ENCODE measurements around the gene SLC44A4. TPM values are rescaled to one million over a fixed set of nuclear protein-coding genes. Genes with fewer than 3 reads are reported as not detected.
"Not testable (repeated sequence)": the region's sequence is repeated elsewhere in the genome, so short reads cannot be mapped to it uniquely, and the experiment has no call there.

Gene SLC44A4
- total and polyA plus RNA-seq, 7 donors, result 0.03 to 0.24 (median 0.14) TPM; not detected in 2

GRCh38 chr6:31822036-31822821, 56.6 kb downstream of the SLC44A4 start:
- ATAC-seq (peak; percentile 75 to 82 (median 80)), DNase-seq (peak; percentile 87 to 94)
- peak overlapping the region; percentile 64 for H3K4me3 ChIP-seq
- intact Hi-C loops (cut with DNase I), result no loop called here
- WGBS, 3 donors, result 1 to 2% (median 2%) methylated on average over 18 to 25 of the region's 25 CpGs
- H3K27ac ChIP-seq, result peak overlapping the region; percentile 91
- no peaks in the 10 kb centered on the region for H3K36me3 ChIP-seq (ENCODE audit: insufficient read depth in 1 of 2, low read depth in 1 of 2)
- TF ChIP-seq CTCF (IDR thresholded peaks at IDR 0.05), result no peak
- peaks cover 47% of the 10 kb centered on the region for H3K4me1 ChIP-seq
- H3K27me3 ChIP-seq (ENCODE audit: insufficient read depth in 3 of 3, low read length in 2 of 3), result no peaks in the 10 kb centered on the region
- H3K9me3 ChIP-seq, result no peaks in the 10 kb centered on the region

GRCh38 chr6:31821301-31822035, 57.3 kb downstream of the SLC44A4 start:
- Histone ChIP-seq H3K9me3 (no peaks in the 10 kb centered on the region), H3K36me3 (ENCODE audit: insufficient read depth in 1 of 2, low read depth in 1 of 2) (no peaks in the 10 kb centered on the region), H3K27me3 (ENCODE audit: insufficient read depth in 3 of 3, low read length in 2 of 3) (no peaks in the 10 kb centered on the region), H3K27ac (peak overlapping the region; percentile 91), H3K4me1 (peaks cover 47% of the 10 kb centered on the region), H3K4me3 (peak overlapping the region; percentile 64)
- no peak for TF ChIP-seq CTCF (IDR thresholded peaks at IDR 0.05)
- intact Hi-C loops (cut with DNase I), result no loop called here
- peak; percentile 32 to 50 (median 46) for ATAC-seq
- 4 to 5% (median 4%) methylated on average over 35 to 39 of the region's 39 CpGs for WGBS, 3 donors
- peak; percentile 78 to 85 for DNase-seq

GRCh38 chr6:31820399-31820798, 58.4 kb downstream of the SLC44A4 start:
- intact Hi-C loops (cut with DNase I); H3K9me3 ChIP-seq; DNase-seq; ATAC-seq; H3K27me3 ChIP-seq (ENCODE audit: insufficient read depth in 3 of 3, low read length in 2 of 3); H3K4me3 ChIP-seq; H3K36me3 ChIP-seq (ENCODE audit: insufficient read depth in 1 of 2, low read depth in 1 of 2): not testable (repeated sequence)
- Histone ChIP-seq H3K27ac (peak overlapping the region; percentile 91), H3K4me1 (peaks cover 37% of the 10 kb centered on the region)
- WGBS, 3 donors, result 71 to 90% (median 74%) methylated on average over 8 to 10 of the region's 10 CpGs

- no peaks in the 10 kb centered on the region for H3K9me3 ChIP-seq
- H3K27ac ChIP-seq, result peak overlapping the region; percentile 91
- no peaks in the 10 kb centered on the region for H3K36me3 ChIP-seq (ENCODE audit: insufficient read depth in 1 of 2, low read depth in 1 of 2)
- intact Hi-C loops (cut with DNase I), result loop anchor here in 1 of 2 donors (10.0 kb wide), 1 partner anchor 1155 kb away; no protein-coding TSS in a partner anchor
- peaks cover 35% of the 10 kb centered on the region for H3K4me1 ChIP-seq
- H3K4me3 ChIP-seq, result peak overlapping the region; percentile 73
- ATAC-seq, result no peak
- no peak for DNase-seq
- TF ChIP-seq CTCF (IDR thresholded peaks at IDR 0.05), result no peak
- H3K27me3 ChIP-seq (ENCODE audit: insufficient read depth in 3 of 3, low read length in 2 of 3), result no peaks in the 10 kb centered on the region
These were observed 58.9 kb downstream of the SLC44A4 start for GRCh38 chr6:31819871-31820299.

GRCh38 chr6:31817929-31818511, 60.8 kb downstream of the SLC44A4 start:
- ATAC-seq; DNase-seq; H3K27me3 ChIP-seq (ENCODE audit: insufficient read depth in 3 of 3, low read length in 2 of 3); H3K9me3 ChIP-seq; H3K36me3 ChIP-seq (ENCODE audit: insufficient read depth in 1 of 2, low read depth in 1 of 2): not testable (repeated sequence)
- 14 to 26% (median 19%) methylated on average over 8 of the region's 8 CpGs for WGBS, 3 donors
- intact Hi-C loops (cut with DNase I), result loop anchor here in 1 of 2 donors (10.0 kb wide), 1 partner anchor 1157 kb away; no protein-coding TSS in a partner anchor
- peak overlapping the region; percentile 91 for H3K27ac ChIP-seq
- peaks cover 40% of the 10 kb centered on the region for H3K4me1 ChIP-seq
- peak overlapping the region; percentile 73 for H3K4me3 ChIP-seq

GRCh38 chr6:31817133-31817928, 61.5 kb downstream of the SLC44A4 start:
- ATAC-seq; H3K27me3 ChIP-seq (ENCODE audit: insufficient read depth in 3 of 3, low read length in 2 of 3): not testable (repeated sequence)

More at GRCh38 chr6:31817133-31817928, 61.5 kb downstream of the SLC44A4 start:
- peak overlapping the region; percentile 73 for H3K4me3 ChIP-seq
- intact Hi-C loops (cut with DNase I), result loop anchor here in 1 of 2 donors (10.0 kb wide), 1 partner anchor 1157 kb away; no protein-coding TSS in a partner anchor
- not testable (repeated sequence) for H3K9me3 ChIP-seq; H3K36me3 ChIP-seq (ENCODE audit: insufficient read depth in 1 of 2, low read depth in 1 of 2)
- peak overlapping the region; percentile 91 for H3K27ac ChIP-seq
- WGBS, 3 donors, result 9 to 23% (median 19%) methylated on average over 12 to 14 of the region's 37 CpGs
- peaks cover 38% of the 10 kb centered on the region for H3K4me1 ChIP-seq
- DNase-seq, result peak in 1 of 2 donors; percentile 65

Measured in psoas muscle (tissue), 8 donors.